ENCODE data around the gene SGK1. TPM values are rescaled to one million over a fixed set of nuclear protein-coding genes. Genes with fewer than 3 reads are reported as not detected.
"Not testable (repeated sequence)": the region's sequence is repeated elsewhere in the genome, so short reads cannot be mapped to it uniquely, and the experiment has no call there.

Gene SGK1
- total and polyA plus RNA-seq, 7 experiments from 2014 or later = 6.9 to 443 (median 21.3) TPM

DNA sequence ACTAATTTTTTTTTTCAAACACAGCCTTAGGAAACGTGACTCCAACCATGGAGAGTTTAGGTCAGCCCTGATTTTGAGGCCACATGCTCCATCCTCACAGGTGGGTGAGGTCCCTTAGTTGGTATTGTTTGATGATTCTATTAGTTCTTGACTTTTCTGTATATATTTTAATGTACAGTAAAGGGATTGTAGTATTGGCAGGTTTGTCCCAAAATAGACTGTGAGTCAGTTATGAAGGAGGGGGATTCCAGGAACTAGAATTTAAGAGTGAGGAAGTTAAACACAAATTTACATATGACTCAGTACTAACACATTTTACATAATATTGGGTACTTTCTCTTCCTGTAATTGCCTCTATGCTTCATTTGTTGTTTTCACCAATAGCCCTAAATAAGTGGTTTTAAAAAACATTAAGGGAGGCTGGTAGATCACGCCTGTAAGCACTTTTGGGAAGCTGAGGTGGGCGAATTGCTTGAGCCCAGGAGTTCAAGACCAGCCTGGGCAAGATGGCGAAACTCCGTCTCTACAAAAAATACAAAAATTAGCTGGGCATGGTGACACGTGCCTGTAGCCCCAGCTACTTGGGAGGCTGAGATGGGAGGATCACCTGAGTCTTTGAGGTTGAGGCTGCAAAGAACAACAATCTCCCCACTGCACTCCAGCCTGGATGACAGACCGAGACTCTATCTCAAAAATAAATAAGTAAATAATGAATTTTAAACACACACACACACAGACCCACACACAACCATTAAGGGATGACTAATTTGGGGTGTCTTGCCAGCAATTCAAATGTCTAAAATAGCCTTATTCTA is 81.8 kb downstream of the SGK1 start:
- CTCF ChIA-PET = no interaction called here
- H3K4me1 ChIP-seq (ENCODE audit: control insufficient read depth in 2 of 2, insufficient read depth in 2 of 2, low read length in 2 of 2) = peaks cover 18 to 22% of the 10 kb centered on the region in 2 donors
- intact Hi-C loops (cut with micrococcal nuclease) = loop anchor here in 1 of 2 donors (1.0 to 2.0 kb wide), 4 partner anchors 11 to 201 kb away; no protein-coding TSS in a partner anchor
- H3K4me3 ChIP-seq (ENCODE audit: low read length) = no peak overlapping the region
- H3K4me3 Mint-ChIP-seq = peak overlapping the region in 2 of 10 donors; percentile 29 to 48
- H3K27me3 ChIP-seq (ENCODE audit: control insufficient read depth in 2 of 2, insufficient read depth in 2 of 2, low read length in 2 of 2) = no peaks in the 10 kb centered on the region
- no peak overlapping the region for H3K27ac ChIP-seq (ENCODE audit: low read depth, low read length)
- H3K27me3 Mint-ChIP-seq = no peaks in the 10 kb centered on the region
- no peaks in the 10 kb centered on the region for H3K9me3 ChIP-seq (ENCODE audit: control insufficient read depth in 2 of 3, low read length in 3 of 3)
- peaks cover 8 to 50% (median 43%) of the 10 kb centered on the region in 7 donors for H3K4me1 Mint-ChIP-seq
- no peaks in the 10 kb centered on the region for H3K36me3 ChIP-seq (ENCODE audit: control insufficient read depth in 2 of 3, insufficient read depth in 3 of 3, low read length in 3 of 3)
- DNase-seq = no peak
- H3K9me3 Mint-ChIP-seq = peaks cover 0 to 7% (median 0%) of the 10 kb centered on the region in 11 donors
- peak; percentile 69 for ATAC-seq
- peaks cover 0 to 18% (median 0%) of the 10 kb centered on the region in 5 donors for H3K36me3 Mint-ChIP-seq
- POLR2A ChIA-PET = interaction anchor here (1.4 kb wide), 1 partner anchor 56 kb away, joined by 3 read pairs; no protein-coding TSS in a partner anchor
- peak overlapping the region in 6 of 9 donors; percentile 6 to 86 (median 43) for H3K27ac Mint-ChIP-seq

DNA sequence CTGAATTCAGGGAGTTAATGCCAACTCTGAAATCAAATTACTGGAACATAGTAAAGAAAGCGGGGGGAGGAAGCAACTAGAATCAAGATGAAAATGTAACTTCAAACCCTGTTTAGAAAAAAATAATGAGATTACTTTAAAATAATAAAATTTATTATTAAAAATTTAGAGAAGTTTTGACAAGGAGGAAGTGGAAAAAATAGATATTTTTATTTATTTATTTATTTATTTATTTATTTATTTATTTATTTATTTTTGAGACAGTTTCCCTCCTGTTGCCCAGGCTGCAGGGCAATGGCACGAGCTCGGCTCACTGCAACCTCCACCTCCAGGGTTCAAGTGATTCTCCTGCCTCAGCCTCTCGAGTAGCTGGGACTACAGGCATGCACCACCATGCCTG is 82.6 kb downstream of the SGK1 start:
- peaks cover 0 to 15% (median 0%) of the 10 kb centered on the region in 5 donors for H3K36me3 Mint-ChIP-seq

DNA sequence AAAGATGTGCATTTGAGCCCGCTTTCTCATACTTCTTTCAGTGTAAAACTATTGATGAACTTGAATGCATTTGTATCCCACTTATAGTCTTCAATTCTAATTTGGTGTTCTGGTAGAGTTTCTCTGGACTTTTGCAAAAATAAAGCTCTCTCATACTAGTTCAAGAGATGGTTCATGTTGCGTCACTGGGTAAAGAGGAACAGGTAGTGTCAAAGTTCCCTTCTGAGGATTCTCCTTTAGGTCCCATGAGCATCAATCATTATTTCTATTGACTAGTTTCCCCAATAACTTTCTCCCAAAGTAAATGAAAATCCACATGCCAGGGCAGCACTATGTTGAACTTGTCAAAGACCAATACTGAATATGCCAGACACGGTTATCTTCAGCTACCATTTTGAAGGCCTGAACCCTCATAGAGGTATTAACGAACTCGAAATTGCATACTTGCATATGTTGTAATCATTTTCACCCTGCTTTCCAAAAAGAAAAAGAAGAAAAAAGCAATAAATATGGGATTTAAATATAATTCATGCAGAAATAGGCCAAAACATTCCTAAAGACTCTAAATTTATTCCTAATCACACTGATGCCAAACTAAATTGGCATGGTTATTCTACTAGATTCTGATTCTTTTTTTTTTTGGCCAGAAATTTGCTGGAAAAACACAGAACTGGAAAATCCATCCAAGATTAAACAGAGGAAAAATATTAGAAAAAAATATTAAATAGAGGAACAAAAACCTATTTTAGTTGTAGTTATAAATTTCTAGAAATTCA is 84.5 kb downstream of the SGK1 start:
- ChIA-PET CTCF (interaction anchor here (1.0 kb wide), 1 partner anchor 30 kb away, joined by 3 read pairs; no protein-coding TSS in a partner anchor), POLR2A (no interaction called here)

More for the DNA sequence above, 82.6 kb downstream of the SGK1 start:
- H3K27me3 Mint-ChIP-seq; H3K4me3 ChIP-seq (ENCODE audit: low read length); ATAC-seq; DNase-seq; H3K36me3 ChIP-seq (ENCODE audit: control insufficient read depth in 2 of 3, insufficient read depth in 3 of 3, low read length in 3 of 3); H3K9me3 ChIP-seq (ENCODE audit: control insufficient read depth in 2 of 3, low read length in 3 of 3); H3K27me3 ChIP-seq (ENCODE audit: control insufficient read depth in 2 of 2, insufficient read depth in 2 of 2, low read length in 2 of 2); H3K9me3 Mint-ChIP-seq; CTCF ChIA-PET; intact Hi-C loops (cut with micrococcal nuclease); H3K27ac ChIP-seq (ENCODE audit: low read depth, low read length): not testable (repeated sequence)
- Mint-ChIP-seq H3K27ac (peak overlapping the region in 2 of 9 donors; percentile 58 to 86), H3K4me1 (peaks cover 8 to 44% (median 39%) of the 10 kb centered on the region in 7 donors), H3K4me3 (peak overlapping the region in 1 of 10 donors; percentile 10)
- POLR2A ChIA-PET = interaction anchor here (1.4 kb wide), 1 partner anchor 55 kb away, joined by 3 read pairs; no protein-coding TSS in a partner anchor
- H3K4me1 ChIP-seq (ENCODE audit: control insufficient read depth in 2 of 2, insufficient read depth in 2 of 2, low read length in 2 of 2) = peaks cover 12 to 15% of the 10 kb centered on the region in 2 donors

DNA sequence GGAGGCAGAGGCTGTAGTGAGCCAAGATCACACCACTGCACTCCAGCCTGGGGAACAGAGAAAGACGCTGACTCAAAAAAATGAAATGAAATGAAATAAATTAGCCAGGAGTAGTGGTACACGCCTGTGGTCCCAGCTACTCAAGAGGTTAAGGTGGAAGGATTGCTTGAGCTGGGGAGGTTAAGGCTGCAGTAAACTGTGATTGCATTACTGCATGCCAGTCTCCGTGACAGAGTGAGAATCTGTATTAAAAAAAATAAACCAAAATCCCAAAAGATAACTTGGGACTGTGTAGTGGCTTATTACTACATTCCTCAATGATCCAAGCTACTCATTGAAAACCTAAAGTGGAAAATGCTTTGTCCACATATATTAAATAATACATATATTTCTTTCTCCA is 87.0 kb downstream of the SGK1 start:
- Histone ChIP-seq H3K27me3 (ENCODE audit: control insufficient read depth in 2 of 2, insufficient read depth in 2 of 2, low read length in 2 of 2) (no peaks in the 10 kb centered on the region), H3K9me3 (ENCODE audit: control insufficient read depth in 2 of 3, low read length in 3 of 3) (no peaks in the 10 kb centered on the region), H3K36me3 (ENCODE audit: control insufficient read depth in 2 of 3, insufficient read depth in 3 of 3, low read length in 3 of 3) (no peaks in the 10 kb centered on the region), H3K4me1 (ENCODE audit: control insufficient read depth in 2 of 2, insufficient read depth in 2 of 2, low read length in 2 of 2) (peaks cover 0 to 3% of the 10 kb centered on the region in 2 donors), H3K4me3 (ENCODE audit: low read length) (no peak overlapping the region), H3K27ac (ENCODE audit: low read depth, low read length) (no peak overlapping the region)
- DNase-seq = no peak
- intact Hi-C loops (cut with micrococcal nuclease) = loop anchor here in 1 of 2 donors (2.0 kb wide), 1 partner anchor 16 kb away; no protein-coding TSS in a partner anchor
- H3K9me3 Mint-ChIP-seq = peaks cover 0 to 3% (median 0%) of the 10 kb centered on the region in 11 donors
- ChIA-PET CTCF (no interaction called here), POLR2A (no interaction called here)
- H3K4me1 Mint-ChIP-seq = peaks cover 0 to 23% (median 16%) of the 10 kb centered on the region in 7 donors
- ATAC-seq = no peak
- peak overlapping the region in 2 of 10 donors; percentile 29 to 39 for H3K4me3 Mint-ChIP-seq
- peaks cover 0 to 12% (median 0%) of the 10 kb centered on the region in 5 donors for H3K36me3 Mint-ChIP-seq
- H3K27me3 Mint-ChIP-seq = no peaks in the 10 kb centered on the region
- no peak overlapping the region for H3K27ac Mint-ChIP-seq

More for the DNA sequence above, 84.5 kb downstream of the SGK1 start:
- Histone ChIP-seq H3K27me3 (ENCODE audit: control insufficient read depth in 2 of 2, insufficient read depth in 2 of 2, low read length in 2 of 2) (no peaks in the 10 kb centered on the region), H3K27ac (ENCODE audit: low read depth, low read length) (no peak overlapping the region), H3K4me3 (ENCODE audit: low read length) (no peak overlapping the region), H3K9me3 (ENCODE audit: control insufficient read depth in 2 of 3, low read length in 3 of 3) (no peaks in the 10 kb centered on the region), H3K36me3 (ENCODE audit: control insufficient read depth in 2 of 3, insufficient read depth in 3 of 3, low read length in 3 of 3) (no peaks in the 10 kb centered on the region), H3K4me1 (ENCODE audit: control insufficient read depth in 2 of 2, insufficient read depth in 2 of 2, low read length in 2 of 2) (peaks cover 0 to 4% of the 10 kb centered on the region in 2 donors)
- peak overlapping the region in 2 of 9 donors; percentile 13 to 43 for H3K27ac Mint-ChIP-seq
- no peaks in the 10 kb centered on the region for H3K27me3 Mint-ChIP-seq
- H3K4me3 Mint-ChIP-seq = no peak overlapping the region
- intact Hi-C loops (cut with micrococcal nuclease) = no loop called here
- peaks cover 0 to 3% (median 0%) of the 10 kb centered on the region in 11 donors for H3K9me3 Mint-ChIP-seq
- peak; percentile 42 for ATAC-seq
- no peak for DNase-seq
- H3K36me3 Mint-ChIP-seq = peaks cover 0 to 16% (median 0%) of the 10 kb centered on the region in 5 donors
- peaks cover 0 to 36% (median 29%) of the 10 kb centered on the region in 7 donors for H3K4me1 Mint-ChIP-seq

DNA sequence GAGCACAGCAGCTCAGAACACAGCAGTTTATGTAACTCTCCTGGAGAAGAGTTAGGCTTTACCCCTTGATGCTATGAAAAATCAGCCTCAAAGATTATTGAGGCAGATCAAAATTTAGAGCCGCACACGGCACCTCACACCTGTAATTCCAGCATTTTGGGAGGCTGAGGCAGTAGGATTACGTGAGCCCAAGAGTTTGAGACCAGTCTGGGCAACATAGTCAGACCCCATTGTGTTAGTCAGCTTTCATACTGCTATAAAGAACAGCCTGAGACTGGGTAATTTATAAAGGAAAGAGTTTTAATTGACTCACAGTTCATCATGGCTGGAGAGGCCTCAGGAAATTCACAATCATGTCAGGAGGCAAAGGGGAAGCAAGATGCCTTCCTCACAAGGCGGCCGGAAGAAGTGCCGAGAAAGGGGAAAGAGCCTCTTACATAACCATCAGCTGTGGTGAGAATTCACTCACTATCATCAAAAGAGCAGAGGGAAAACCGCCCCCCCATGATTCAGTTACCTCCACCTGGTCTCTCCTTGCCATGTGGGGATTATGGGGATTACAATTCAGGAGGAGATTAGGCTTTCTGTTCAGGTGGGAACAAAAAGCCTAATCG is 87.7 kb downstream of the SGK1 start:
- H3K36me3 Mint-ChIP-seq = peaks cover 0 to 12% (median 0%) of the 10 kb centered on the region in 5 donors
- H3K4me1 Mint-ChIP-seq = peaks cover 0 to 21% (median 12%) of the 10 kb centered on the region in 7 donors
- ChIA-PET POLR2A (no interaction called here), CTCF (no interaction called here)
- Histone ChIP-seq H3K27me3 (ENCODE audit: control insufficient read depth in 2 of 2, insufficient read depth in 2 of 2, low read length in 2 of 2) (no peaks in the 10 kb centered on the region), H3K27ac (ENCODE audit: low read depth, low read length) (no peak overlapping the region), H3K4me3 (ENCODE audit: low read length) (no peak overlapping the region), H3K4me1 (ENCODE audit: control insufficient read depth in 2 of 2, insufficient read depth in 2 of 2, low read length in 2 of 2) (no peaks in the 10 kb centered on the region), H3K9me3 (ENCODE audit: control insufficient read depth in 2 of 3, low read length in 3 of 3) (no peaks in the 10 kb centered on the region), H3K36me3 (ENCODE audit: control insufficient read depth in 2 of 3, insufficient read depth in 3 of 3, low read length in 3 of 3) (no peaks in the 10 kb centered on the region)
- ATAC-seq (peak; percentile 71), DNase-seq (no peak)
- peak overlapping the region in 7 of 10 donors; percentile 9 to 60 (median 41) for H3K4me3 Mint-ChIP-seq
- H3K27ac Mint-ChIP-seq = peak overlapping the region in 6 of 9 donors; percentile 12 to 77 (median 38)
- peaks cover 0 to 3% (median 0%) of the 10 kb centered on the region in 11 donors for H3K9me3 Mint-ChIP-seq
- no peaks in the 10 kb centered on the region for H3K27me3 Mint-ChIP-seq
- intact Hi-C loops (cut with micrococcal nuclease) = loop anchor here in 1 of 2 donors (2.0 kb wide), 1 partner anchor 17 kb away; no protein-coding TSS in a partner anchor

DNA sequence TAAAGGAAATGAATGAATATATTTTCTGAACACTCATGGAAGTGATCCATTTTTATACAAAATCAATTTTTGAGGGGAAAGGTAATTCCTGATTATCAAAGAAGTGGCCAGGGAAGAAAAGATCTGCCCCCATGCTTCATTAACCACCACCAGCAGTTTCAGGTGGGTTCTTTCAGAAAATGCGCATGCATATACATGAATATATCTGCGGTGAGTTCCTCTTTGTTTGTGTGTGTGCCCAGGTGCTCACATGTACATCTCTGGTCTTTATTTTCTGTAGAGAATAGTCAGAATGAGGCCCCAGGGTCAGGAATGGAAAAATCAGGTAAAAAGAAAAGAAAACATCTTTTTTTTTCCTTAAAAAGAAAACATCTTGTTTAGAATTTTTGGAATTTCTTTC is 88.4 kb downstream of the SGK1 start:
- peaks cover 0 to 3% (median 0%) of the 10 kb centered on the region in 11 donors for H3K9me3 Mint-ChIP-seq

More for the DNA sequence above, 88.4 kb downstream of the SGK1 start:
- intact Hi-C loops (cut with micrococcal nuclease) = no loop called here
- H3K27me3 Mint-ChIP-seq = no peaks in the 10 kb centered on the region
- H3K4me3 ChIP-seq (ENCODE audit: low read length) = no peak overlapping the region
- no peaks in the 10 kb centered on the region for H3K36me3 ChIP-seq (ENCODE audit: control insufficient read depth in 2 of 3, insufficient read depth in 3 of 3, low read length in 3 of 3)
- CTCF ChIA-PET = no interaction called here
- no peaks in the 10 kb centered on the region for H3K4me1 ChIP-seq (ENCODE audit: control insufficient read depth in 2 of 2, insufficient read depth in 2 of 2, low read length in 2 of 2)
- DNase-seq (no peak), ATAC-seq (no peak)
- no peaks in the 10 kb centered on the region for H3K9me3 ChIP-seq (ENCODE audit: control insufficient read depth in 2 of 3, low read length in 3 of 3)
- peaks cover 0 to 7% (median 0%) of the 10 kb centered on the region in 5 donors for H3K36me3 Mint-ChIP-seq
- H3K27ac ChIP-seq (ENCODE audit: low read depth, low read length) = no peak overlapping the region
- peaks cover 0 to 16% (median 9%) of the 10 kb centered on the region in 7 donors for H3K4me1 Mint-ChIP-seq
- no peaks in the 10 kb centered on the region for H3K27me3 ChIP-seq (ENCODE audit: control insufficient read depth in 2 of 2, insufficient read depth in 2 of 2, low read length in 2 of 2)
- POLR2A ChIA-PET = no interaction called here
- peak overlapping the region in 1 of 10 donors; percentile 8 for H3K4me3 Mint-ChIP-seq
- no peak overlapping the region for H3K27ac Mint-ChIP-seq
